ENCODE measurements around the gene SAMD10.

DNA sequence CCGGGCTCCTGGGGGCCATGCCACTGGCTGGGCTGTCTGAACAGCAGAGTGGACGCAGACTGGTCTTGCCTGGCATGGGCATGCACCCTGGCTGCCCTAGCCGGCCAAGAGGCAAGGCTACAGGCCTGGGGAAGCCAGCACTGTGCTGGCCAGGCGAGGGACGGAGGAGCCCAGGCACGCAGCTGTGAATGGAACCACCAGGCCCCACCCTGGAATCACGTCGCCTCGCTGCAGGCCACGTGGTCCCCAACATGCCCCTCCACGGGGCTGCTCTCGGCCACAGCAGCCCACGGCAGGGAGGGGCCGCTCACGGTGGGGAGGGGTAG lies 27.3 kb downstream of the SAMD10 start:
- TF ChIP-seq, protein P1, sequence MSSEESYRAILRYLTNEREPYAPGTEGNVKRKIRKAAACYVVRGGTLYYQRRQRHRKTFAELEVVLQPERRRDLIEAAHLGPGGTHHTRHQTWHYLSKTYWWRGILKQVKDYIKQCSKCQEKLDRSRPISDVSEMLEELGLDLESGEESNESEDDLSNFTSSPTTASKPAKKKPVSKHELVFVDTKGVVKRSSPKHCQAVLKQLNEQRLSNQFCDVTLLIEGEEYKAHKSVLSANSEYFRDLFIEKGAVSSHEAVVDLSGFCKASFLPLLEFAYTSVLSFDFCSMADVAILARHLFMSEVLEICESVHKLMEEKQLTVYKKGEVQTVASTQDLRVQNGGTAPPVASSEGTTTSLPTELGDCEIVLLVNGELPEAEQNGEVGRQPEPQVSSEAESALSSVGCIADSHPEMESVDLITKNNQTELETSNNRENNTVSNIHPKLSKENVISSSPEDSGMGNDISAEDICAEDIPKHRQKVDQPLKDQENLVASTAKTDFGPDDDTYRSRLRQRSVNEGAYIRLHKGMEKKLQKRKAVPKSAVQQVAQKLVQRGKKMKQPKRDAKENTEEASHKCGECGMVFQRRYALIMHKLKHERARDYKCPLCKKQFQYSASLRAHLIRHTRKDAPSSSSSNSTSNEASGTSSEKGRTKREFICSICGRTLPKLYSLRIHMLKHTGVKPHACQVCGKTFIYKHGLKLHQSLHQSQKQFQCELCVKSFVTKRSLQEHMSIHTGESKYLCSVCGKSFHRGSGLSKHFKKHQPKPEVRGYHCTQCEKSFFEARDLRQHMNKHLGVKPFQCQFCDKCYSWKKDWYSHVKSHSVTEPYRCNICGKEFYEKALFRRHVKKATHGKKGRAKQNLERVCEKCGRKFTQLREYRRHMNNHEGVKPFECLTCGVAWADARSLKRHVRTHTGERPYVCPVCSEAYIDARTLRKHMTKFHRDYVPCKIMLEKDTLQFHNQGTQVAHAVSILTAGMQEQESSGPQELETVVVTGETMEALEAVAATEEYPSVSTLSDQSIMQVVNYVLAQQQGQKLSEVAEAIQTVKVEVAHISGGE (tag by site-specific recombination; conservative IDR thresholded peaks at IDR 0.05; ENCODE audit: low read depth), result no peak
- TF ChIP-seq, protein P2, sequence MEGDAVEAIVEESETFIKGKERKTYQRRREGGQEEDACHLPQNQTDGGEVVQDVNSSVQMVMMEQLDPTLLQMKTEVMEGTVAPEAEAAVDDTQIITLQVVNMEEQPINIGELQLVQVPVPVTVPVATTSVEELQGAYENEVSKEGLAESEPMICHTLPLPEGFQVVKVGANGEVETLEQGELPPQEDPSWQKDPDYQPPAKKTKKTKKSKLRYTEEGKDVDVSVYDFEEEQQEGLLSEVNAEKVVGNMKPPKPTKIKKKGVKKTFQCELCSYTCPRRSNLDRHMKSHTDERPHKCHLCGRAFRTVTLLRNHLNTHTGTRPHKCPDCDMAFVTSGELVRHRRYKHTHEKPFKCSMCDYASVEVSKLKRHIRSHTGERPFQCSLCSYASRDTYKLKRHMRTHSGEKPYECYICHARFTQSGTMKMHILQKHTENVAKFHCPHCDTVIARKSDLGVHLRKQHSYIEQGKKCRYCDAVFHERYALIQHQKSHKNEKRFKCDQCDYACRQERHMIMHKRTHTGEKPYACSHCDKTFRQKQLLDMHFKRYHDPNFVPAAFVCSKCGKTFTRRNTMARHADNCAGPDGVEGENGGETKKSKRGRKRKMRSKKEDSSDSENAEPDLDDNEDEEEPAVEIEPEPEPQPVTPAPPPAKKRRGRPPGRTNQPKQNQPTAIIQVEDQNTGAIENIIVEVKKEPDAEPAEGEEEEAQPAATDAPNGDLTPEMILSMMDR (tag by site-specific recombination; IDR thresholded peaks at IDR 0.05), result no peak
- TF ChIP-seq SETDB1 (IDR thresholded peaks at IDR 0.05; ENCODE audit: insufficient read length, low read length) (no peak), ZFP3 (tag by site-specific recombination; IDR thresholded peaks at IDR 0.05; ENCODE audit: low read depth) (no peak), ZNF133 (tag by site-specific recombination; IDR thresholded peaks at IDR 0.05) (no peak), ZNF132 (tag by site-specific recombination; IDR thresholded peaks at IDR 0.05; ENCODE audit: borderline replicate concordance) (no peak), ZNF747 (tag by site-specific recombination; IDR thresholded peaks at IDR 0.05) (no peak)
- TF ChIP-seq, protein P3, sequence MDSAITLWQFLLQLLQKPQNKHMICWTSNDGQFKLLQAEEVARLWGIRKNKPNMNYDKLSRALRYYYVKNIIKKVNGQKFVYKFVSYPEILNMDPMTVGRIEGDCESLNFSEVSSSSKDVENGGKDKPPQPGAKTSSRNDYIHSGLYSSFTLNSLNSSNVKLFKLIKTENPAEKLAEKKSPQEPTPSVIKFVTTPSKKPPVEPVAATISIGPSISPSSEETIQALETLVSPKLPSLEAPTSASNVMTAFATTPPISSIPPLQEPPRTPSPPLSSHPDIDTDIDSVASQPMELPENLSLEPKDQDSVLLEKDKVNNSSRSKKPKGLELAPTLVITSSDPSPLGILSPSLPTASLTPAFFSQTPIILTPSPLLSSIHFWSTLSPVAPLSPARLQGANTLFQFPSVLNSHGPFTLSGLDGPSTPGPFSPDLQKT (IDR thresholded peaks at IDR 0.05; ENCODE audit: borderline replicate concordance, low read depth, low read length), result no peak
